Heart right ventricle (tissue), 16 donors: ENCODE results near the gene JUND. TPM values are rescaled to one million over a fixed set of nuclear protein-coding genes. Genes with fewer than 3 reads are reported as not detected.

Experiments used
- ATAC-seq, 8 donors: fragments of 200-7000 bp; cut with Tn5 transposase; one replicate each; pipeline ENCODE4 v1.9.1; 2020; ENCODE audit warnings: mild to moderate bottlenecking in 8 of 8, moderate library complexity in 8 of 8, moderate number of reproducible peaks in 1 of 8
- DNase-seq, 2 donors: peaks; one replicate each; pipeline ENCODE4 v3.0.0-alpha.2; 2020
- H3K27ac ChIP-seq, 10 donors: fragments of 200-600 bp; sonication (generic) in 2 of 10; one replicate each; pipeline versions ENCODE4 v1.5.0 to v1.8.0; 2020 to 2022; ENCODE audit warnings: mild to moderate bottlenecking in 3 of 10
- H3K27me3 ChIP-seq, 7 donors: fragments of 200-600 bp; one replicate each; pipeline ENCODE4 v1.8.0; 2021 to 2022; ENCODE audit warnings: mild to moderate bottlenecking in 2 of 7
- H3K36me3 ChIP-seq, 9 donors: fragments of 200-600 bp; sonication (generic) in 1 of 9; one replicate each; pipeline versions ENCODE4 v1.5.0 to v1.8.0; 2020 to 2022; ENCODE audit warnings: mild to moderate bottlenecking in 2 of 9
- H3K4me1 ChIP-seq, 9 donors: fragments of 200-600 bp; sonication (generic) in 1 of 9; one replicate each; pipeline versions ENCODE4 v1.5.0 to v1.8.0; 2020 to 2022; ENCODE audit warnings: mild to moderate bottlenecking in 4 of 9
- H3K4me3 ChIP-seq, 10 donors: fragments of 200-600 bp; sonication (generic) in 2 of 10; one replicate each; pipeline versions ENCODE4 v1.5.0 to v1.8.0; 2020 to 2022; ENCODE audit warnings: mild to moderate bottlenecking in 7 of 10, moderate library complexity in 2 of 10
- H3K9me3 ChIP-seq, 11 donors: fragments of 200-600 bp in 10 of 11; sonication (generic) in 2 of 11; one replicate each; pipeline versions ENCODE4 v1.5.0 to v1.8.0; 2013 to 2022; ENCODE audit warnings: mild to moderate bottlenecking in 2 of 11, control low read depth in 1 of 11, moderate library complexity in 1 of 11
- CTCF ChIP-seq, 9 donors: fragments of 200-600 bp; sonication (generic) in 2 of 9; IDR thresholded peaks; one replicate each; pipeline versions ENCODE4 v1.5.0 to v1.8.0; 2021 to 2022; ENCODE audit warnings: antibody characterized with exemption in 9 of 9, mild to moderate bottlenecking in 5 of 9, moderate library complexity in 1 of 9
- WGBS, 2 donors: extraction: QIAGEN DNeasy Blood & Tissue Kit; methylation state at CpG; one replicate each; pipeline ENCODE4 v1.1.7; 2013; ENCODE audit warnings: inconsistent platforms in 1 of 2; 5-methylcytosine and 5-hydroxymethylcytosine counted together
- intact Hi-C, 10 donors: fragments of 100-400 bp; cut with DNase I; formaldehyde crosslinking; loops; one replicate each; pipeline versions ENCODE4 v1.11.1 to v1.14.2; 2022
- polyA plus RNA-seq, 2 donors: library from polyadenylated mRNA; stranded (reverse); fragments of 200-250 nt; gene quantifications; one replicate each; pipeline ENCODE4 v1.2.3, GENCODE V29; 2013
- total RNA-seq, 10 donors: library from RNA; stranded (reverse); fragmentation: NEBNext Ultra II Directional in 3 of 10; extraction: Animal tissue kit (Norgen Biotek cat#: 25700) in 3 of 10; gene quantifications; one replicate each; pipeline versions ENCODE4 v1.2.1 to v1.2.4, GENCODE V29; 2021 to 2023
- donor health status: Arrhythmogenic right ventricular cardiomyopathy.
- donor health status: ischemic (EF 13 %, LVEDD 7.1; RV severe dilation, severe dysfunction).
- donor health status: healthy with polysubstance abuse.
- donor health status: DM: no; HTN: yes; CAD: no.
- donor health status: DM: no; HTN: no; CAD: no.
- donor health status: ischemic (EF 25% LVEDD 6.9; RV normal size, moderate dysfunction).
- donor health status: ischemic (EF 25% LVEDD 5.7; RV mildly dilated, moderate dysfunction).
- donor health status: healthy.
- donor health status: DM: yes; HTN: yes; CAD: no.
- donor health status: Ischemic cardiomyopathy.
- donor health status: ischemic (EF 35%, LVEDD 5.7; RV mildly dilated, moderate dysfunction).
- donor health status: nonischemic (EF 11% LVEDD 7.7; RV severe dilation, severe dysfunction).
- donor health status: DM: yes; HTN: yes; CAD: no.
- donor health status: PGD.
- donor health status: ischemic (EF 29% LVEDD 5.4; RV normal size, mild dysfunction).
- donor health status: nonischemic (EF 23%, LVEDD 6.1; RV moderate dilation, normal function).

Gene JUND
- total and polyA plus RNA-seq, 12 donors: 93.7 to 278 (median 133) TPM

GRCh38 chr19:18233224-18233825, 48.1 kb downstream of the JUND start:
- peaks cover 0 to 13% (median 6%) of the 10 kb centered on the region in 11 donors for H3K9me3 ChIP-seq
- TF ChIP-seq CTCF (IDR thresholded peaks at IDR 0.05): no peak
- intact Hi-C loops: no loop called here
- H3K36me3 ChIP-seq: no peaks in the 10 kb centered on the region
- 14 to 18% methylated on average over 37 of the region's 37 CpGs for WGBS, 2 donors
- no peak overlapping the region for H3K4me3 ChIP-seq
- H3K27ac ChIP-seq: no peak overlapping the region
- H3K27me3 ChIP-seq: peaks cover 4 to 67% (median 64%) of the 10 kb centered on the region in 7 donors
- DNase-seq (peak in 1 of 2 donors; percentile 50), ATAC-seq (peak in 6 of 8 donors; percentile 29 to 60 (median 48))
- H3K4me1 ChIP-seq: peaks cover 0 to 17% (median 5%) of the 10 kb centered on the region in 9 donors

GRCh38 chr19:18232540-18233223, 48.7 kb downstream of the JUND start:
- Histone ChIP-seq H3K4me1 (peaks cover under 1 to 17% (median 11%) of the 10 kb centered on the region in 9 donors), H3K27ac (no peak overlapping the region), H3K4me3 (no peak overlapping the region), H3K27me3 (peaks cover 4 to 74% (median 70%) of the 10 kb centered on the region in 7 donors), H3K9me3 (peaks cover 0 to 13% (median 6%) of the 10 kb centered on the region in 11 donors), H3K36me3 (no peaks in the 10 kb centered on the region)
- WGBS, 2 donors: 4% methylated on average over 46 of the region's 46 CpGs
- TF ChIP-seq CTCF (IDR thresholded peaks at IDR 0.05): no peak
- intact Hi-C loops: no loop called here
- DNase-seq (no peak), ATAC-seq (no peak)

GRCh38 chr19:18231775-18232174, 49.6 kb downstream of the JUND start:
- 24 to 25% methylated on average over 4 of the region's 4 CpGs for WGBS, 2 donors

More at GRCh38 chr19:18231775-18232174, 49.6 kb downstream of the JUND start:
- intact Hi-C loops: no loop called here
- H3K36me3 ChIP-seq: no peaks in the 10 kb centered on the region
- DNase-seq: no peak
- peak in 2 of 8 donors; percentile 6 to 51 for ATAC-seq
- peaks cover 3 to 20% (median 14%) of the 10 kb centered on the region in 9 donors for H3K4me1 ChIP-seq
- H3K4me3 ChIP-seq: no peak overlapping the region
- H3K27ac ChIP-seq: no peak overlapping the region
- TF ChIP-seq CTCF (IDR thresholded peaks at IDR 0.05): no peak
- H3K27me3 ChIP-seq: peaks cover 8 to 80% (median 69%) of the 10 kb centered on the region in 7 donors
- peaks cover 0 to 13% (median 6%) of the 10 kb centered on the region in 11 donors for H3K9me3 ChIP-seq
